ENCODE data around the gene UQCRH.

The UQCRH gene

DNA sequence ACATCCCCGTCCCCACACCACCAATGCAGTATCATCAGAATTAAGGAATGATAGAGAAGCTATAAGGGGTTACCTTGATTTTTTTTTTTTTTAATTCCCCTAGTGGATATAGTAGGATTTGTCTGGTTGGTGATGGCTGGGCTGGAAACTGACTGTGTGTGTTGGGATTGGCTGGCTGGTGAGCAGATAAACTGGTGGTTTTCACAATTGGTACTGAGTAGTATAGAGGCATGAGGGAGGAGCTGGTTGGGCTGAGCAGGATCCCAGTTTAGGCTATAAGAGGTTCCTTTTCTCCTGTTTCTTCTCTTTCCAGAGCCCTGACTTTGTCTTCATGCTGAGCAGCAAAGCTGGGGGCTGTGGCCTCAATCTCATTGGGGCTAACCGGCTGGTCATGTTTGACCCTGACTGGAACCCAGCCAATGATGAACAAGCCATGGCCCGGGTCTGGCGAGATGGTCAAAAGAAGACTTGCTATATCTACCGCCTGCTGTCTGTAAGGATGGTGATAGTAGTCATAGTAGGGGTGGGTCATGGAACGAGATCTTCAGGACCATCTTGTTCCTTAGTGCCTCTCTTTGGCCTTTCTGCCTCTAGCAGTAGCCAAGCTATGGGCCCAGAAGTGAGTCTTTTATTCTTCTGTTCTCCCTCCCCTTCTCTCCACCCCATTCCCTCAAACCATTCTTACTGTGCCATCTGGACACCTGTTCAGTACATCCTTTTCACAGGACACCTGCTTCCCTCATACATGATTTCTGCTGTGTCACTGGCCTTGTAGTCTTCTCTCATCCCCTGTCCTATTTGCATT, 29.1 kb upstream of the UQCRH start:
- peak overlapping the region; percentile 18; the same call in 1 of the 2 replicates for H3K27ac ChIP-seq
- TF ChIP-seq ZFX (IDR thresholded peaks at IDR 0.05; ENCODE audit: borderline replicate concordance), result no peak
- TF ChIP-seq, protein P1, sequence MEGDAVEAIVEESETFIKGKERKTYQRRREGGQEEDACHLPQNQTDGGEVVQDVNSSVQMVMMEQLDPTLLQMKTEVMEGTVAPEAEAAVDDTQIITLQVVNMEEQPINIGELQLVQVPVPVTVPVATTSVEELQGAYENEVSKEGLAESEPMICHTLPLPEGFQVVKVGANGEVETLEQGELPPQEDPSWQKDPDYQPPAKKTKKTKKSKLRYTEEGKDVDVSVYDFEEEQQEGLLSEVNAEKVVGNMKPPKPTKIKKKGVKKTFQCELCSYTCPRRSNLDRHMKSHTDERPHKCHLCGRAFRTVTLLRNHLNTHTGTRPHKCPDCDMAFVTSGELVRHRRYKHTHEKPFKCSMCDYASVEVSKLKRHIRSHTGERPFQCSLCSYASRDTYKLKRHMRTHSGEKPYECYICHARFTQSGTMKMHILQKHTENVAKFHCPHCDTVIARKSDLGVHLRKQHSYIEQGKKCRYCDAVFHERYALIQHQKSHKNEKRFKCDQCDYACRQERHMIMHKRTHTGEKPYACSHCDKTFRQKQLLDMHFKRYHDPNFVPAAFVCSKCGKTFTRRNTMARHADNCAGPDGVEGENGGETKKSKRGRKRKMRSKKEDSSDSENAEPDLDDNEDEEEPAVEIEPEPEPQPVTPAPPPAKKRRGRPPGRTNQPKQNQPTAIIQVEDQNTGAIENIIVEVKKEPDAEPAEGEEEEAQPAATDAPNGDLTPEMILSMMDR (IDR thresholded peaks at IDR 0.05), result no peak

DNA sequence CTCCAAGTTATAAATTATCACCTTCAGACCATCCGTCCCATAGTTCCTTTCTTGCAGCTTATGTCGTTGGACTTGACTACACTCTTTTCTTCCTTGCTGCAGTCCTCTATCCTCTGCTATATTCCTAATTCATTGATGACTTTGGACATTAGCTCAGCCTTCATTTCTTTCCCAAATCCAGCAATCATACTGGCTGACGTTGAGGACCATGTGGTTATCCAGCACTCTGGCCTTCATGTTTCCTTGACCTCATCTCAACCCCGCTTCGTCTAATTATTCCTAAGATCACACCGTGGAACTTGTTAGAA, 28.5 kb upstream of the UQCRH start:
- TF ChIP-seq, protein P1 (IDR thresholded peaks at IDR 0.05), result no peak
- TF ChIP-seq ZFX (IDR thresholded peaks at IDR 0.05; ENCODE audit: borderline replicate concordance), result no peak
- peak overlapping the region; percentile 18; the same call in 1 of the 2 replicates for H3K27ac ChIP-seq

GRCh38 chr1:46277658-46278373, 25.7 kb upstream of the UQCRH start:
- TF ChIP-seq ZFX (IDR thresholded peaks at IDR 0.05; ENCODE audit: borderline replicate concordance), result no peak
- TF ChIP-seq, protein P1 (IDR thresholded peaks at IDR 0.05), result no peak
- peak overlapping the region; percentile 12; the same call in 1 of the 2 replicates for H3K27ac ChIP-seq

- H3K27ac ChIP-seq, result peak overlapping the region; percentile 27; the same call in 1 of the 2 replicates
- TF ChIP-seq, protein P1 (IDR thresholded peaks at IDR 0.05), result no peak
- no peak for TF ChIP-seq ZFX (IDR thresholded peaks at IDR 0.05; ENCODE audit: borderline replicate concordance)
These were observed 24.7 kb upstream of the UQCRH start for GRCh38 chr1:46278807-46279206.

DNA sequence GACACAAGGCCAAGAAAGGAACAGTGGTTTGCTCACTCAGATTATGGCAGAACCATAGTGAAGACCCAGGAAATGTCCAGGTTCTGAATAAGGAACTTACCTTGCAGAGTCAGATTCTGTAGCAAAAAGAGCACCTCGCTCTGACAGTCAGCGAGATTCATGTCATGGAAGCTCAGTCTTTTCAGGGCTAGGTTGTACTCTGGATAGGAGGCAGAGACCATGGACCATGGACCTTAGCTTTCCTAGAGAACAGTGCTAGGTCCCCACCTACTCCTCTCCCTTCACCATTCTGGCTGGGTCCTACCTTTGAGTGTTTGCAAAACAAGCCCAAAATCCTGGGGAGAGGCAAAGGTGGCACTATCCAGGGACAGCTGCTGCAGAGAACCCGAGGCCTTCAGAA, 23.4 kb upstream of the UQCRH start:
- H3K27ac ChIP-seq, result peak overlapping the region; percentile 27; the same call in 1 of the 2 replicates
- TF ChIP-seq ZFX (IDR thresholded peaks at IDR 0.05; ENCODE audit: borderline replicate concordance), result no peak
- TF ChIP-seq, protein P1 (IDR thresholded peaks at IDR 0.05), result no peak

- no peak for TF ChIP-seq ZFX (IDR thresholded peaks at IDR 0.05; ENCODE audit: borderline replicate concordance)
- TF ChIP-seq, protein P1 (IDR thresholded peaks at IDR 0.05), result no peak
- no peak overlapping the region for H3K27ac ChIP-seq
These were observed 22.5 kb upstream of the UQCRH start for GRCh38 chr1:46281021-46281420.

DNA sequence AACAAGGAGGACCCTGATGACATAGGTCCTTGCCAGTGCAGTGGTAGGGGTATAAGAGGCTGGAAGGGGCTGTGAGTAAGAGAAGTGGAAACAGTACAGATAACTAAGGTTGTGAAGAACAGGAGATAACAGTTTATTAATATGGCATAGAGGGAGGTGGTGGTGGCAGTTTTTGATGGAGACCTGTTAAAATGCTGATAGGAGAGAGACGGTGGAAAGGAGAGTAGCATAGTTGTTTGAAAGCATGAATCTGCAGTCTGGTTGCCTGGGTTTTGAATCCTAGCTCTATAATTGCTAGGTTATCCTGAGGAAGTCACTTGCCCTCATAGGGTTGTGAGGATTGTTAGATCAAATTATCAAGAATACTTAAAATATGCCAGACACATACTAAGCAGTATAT, 19.4 kb upstream of the UQCRH start:
- no peak for TF ChIP-seq ZFX (IDR thresholded peaks at IDR 0.05; ENCODE audit: borderline replicate concordance)
- H3K27ac ChIP-seq, result 0 out of 2 replicates have a peak overlapping the region, but pooled peaks have one; percentile 4

All from 22Rv1 (cell line).